Measurements from ENCODE around the gene ZNF823. TPM values are rescaled to one million over a fixed set of nuclear protein-coding genes. Genes with fewer than 3 reads are reported as not detected.
"Not testable (repeated sequence)": the region's sequence is repeated elsewhere in the genome, so short reads cannot be mapped to it uniquely, and the experiment has no call there.

Gene ZNF823
- total RNA-seq, 1 donor from 2014 or later: 5.6 TPM

DNA sequence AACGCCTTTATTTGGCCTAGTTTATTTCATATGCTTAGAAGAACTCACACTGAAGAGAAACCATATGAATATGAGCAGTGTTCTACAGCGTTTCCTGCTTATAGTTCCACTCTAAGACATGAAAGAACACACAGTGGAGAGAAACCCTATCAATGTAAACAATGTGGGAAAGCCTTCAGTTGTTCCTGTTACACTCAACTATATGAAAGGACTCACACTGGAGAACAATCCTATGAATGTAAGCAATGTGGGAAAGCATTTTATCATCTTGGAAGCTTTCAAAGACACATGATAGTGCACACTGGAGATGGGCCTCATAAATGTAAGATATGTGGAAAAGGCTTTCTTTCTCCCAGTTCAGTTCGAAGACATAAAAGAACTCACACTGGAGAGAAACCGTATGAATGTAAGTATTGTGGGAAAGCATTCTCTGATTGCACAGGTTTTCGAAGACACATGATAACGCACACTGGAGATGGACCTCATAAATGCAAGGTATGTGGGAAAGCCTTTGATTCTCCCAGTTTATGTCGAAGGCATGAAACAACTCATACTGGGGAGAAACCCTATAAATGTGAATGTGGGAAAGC, 41.8 kb upstream of the ZNF823 start:
- Histone ChIP-seq H3K9me3 (peaks cover 89% of the 10 kb centered on the region), H3K4me1 (no peaks in the 10 kb centered on the region), H3K4me3 (no peak overlapping the region), H3K27me3 (ENCODE audit: low read depth) (no peaks in the 10 kb centered on the region), H3K27ac (no peak overlapping the region), H3K36me3 (peaks cover 42% of the 10 kb centered on the region)
- intact Hi-C loops (cut with DNase I): no loop called here
- ATAC-seq (no peak), DNase-seq (no peak)
- TF ChIP-seq, protein P1, sequence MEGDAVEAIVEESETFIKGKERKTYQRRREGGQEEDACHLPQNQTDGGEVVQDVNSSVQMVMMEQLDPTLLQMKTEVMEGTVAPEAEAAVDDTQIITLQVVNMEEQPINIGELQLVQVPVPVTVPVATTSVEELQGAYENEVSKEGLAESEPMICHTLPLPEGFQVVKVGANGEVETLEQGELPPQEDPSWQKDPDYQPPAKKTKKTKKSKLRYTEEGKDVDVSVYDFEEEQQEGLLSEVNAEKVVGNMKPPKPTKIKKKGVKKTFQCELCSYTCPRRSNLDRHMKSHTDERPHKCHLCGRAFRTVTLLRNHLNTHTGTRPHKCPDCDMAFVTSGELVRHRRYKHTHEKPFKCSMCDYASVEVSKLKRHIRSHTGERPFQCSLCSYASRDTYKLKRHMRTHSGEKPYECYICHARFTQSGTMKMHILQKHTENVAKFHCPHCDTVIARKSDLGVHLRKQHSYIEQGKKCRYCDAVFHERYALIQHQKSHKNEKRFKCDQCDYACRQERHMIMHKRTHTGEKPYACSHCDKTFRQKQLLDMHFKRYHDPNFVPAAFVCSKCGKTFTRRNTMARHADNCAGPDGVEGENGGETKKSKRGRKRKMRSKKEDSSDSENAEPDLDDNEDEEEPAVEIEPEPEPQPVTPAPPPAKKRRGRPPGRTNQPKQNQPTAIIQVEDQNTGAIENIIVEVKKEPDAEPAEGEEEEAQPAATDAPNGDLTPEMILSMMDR (IDR thresholded peaks at IDR 0.05): no peak

DNA sequence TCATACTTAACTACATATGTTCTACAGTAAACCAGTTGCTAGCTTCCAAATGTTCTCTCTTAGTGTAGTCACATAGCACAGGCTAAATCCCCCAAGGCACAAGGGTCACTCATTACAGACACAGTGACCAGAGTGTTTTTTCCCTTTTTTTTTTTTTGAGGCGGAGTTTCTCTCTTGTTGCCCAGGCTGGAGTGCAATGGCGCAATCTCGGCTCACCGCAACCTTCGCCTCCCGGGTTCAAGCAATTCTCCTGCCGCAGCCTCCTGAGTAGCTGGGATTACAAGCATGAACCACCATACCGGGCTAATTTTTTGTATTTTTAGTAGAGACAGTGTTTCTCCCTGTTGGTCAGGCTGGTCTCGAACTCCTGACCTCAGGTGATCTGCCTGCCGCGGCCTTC, 37.9 kb upstream of the ZNF823 start:
- ATAC-seq; H3K27ac ChIP-seq; H3K27me3 ChIP-seq (ENCODE audit: low read depth); intact Hi-C loops (cut with DNase I); DNase-seq; H3K4me1 ChIP-seq; H3K4me3 ChIP-seq: not testable (repeated sequence)
- peaks cover 78% of the 10 kb centered on the region for H3K9me3 ChIP-seq
- H3K36me3 ChIP-seq: peaks cover 42% of the 10 kb centered on the region

DNA sequence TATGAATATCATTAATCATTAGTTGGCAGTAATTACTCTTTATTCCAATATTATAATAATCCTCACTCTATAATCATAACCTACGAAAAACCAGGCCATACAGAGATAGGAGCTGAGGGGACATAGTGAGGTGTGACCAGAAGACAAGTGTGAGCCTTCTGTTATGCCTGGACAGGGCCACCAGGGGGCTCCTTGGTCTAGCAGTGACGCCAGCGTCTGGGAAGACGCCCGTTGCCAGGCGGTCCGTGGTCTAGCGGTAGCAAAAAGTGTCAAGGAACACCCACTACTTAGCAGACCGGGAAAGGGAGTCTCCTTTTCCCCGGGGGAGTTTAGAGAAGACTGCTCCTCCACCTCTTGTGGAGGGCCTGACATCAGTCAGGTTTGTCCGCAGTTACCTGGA, 32.8 kb upstream of the ZNF823 start:
- TF ChIP-seq, protein P1 (IDR thresholded peaks at IDR 0.05): peak; percentile 13
- ATAC-seq; H3K27me3 ChIP-seq (ENCODE audit: low read depth); H3K4me3 ChIP-seq; H3K36me3 ChIP-seq; intact Hi-C loops (cut with DNase I); H3K27ac ChIP-seq; DNase-seq: not testable (repeated sequence)
- peaks cover 34% of the 10 kb centered on the region for H3K9me3 ChIP-seq
- peaks cover 10% of the 10 kb centered on the region for H3K4me1 ChIP-seq

DNA sequence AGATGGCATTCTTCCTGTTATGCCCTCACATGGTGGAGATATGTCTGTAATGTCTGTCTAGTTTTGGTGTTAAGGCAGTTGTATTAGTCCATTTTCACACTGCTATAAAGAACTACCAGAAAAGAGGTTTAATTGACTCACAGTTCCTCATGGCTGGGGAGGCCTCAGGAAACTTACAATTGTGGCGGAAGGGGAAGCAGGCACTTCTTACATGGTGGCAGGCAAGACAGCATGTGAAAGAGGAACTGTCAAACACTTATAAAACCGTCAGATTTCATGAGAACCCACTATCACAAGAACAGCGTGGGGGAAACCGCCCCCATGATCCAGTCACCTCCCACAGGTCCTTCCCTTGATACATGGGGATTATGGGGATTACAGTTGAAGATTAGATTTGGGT, 31.2 kb upstream of the ZNF823 start:
- Histone ChIP-seq H3K4me3 (no peak overlapping the region), H3K27me3 (ENCODE audit: low read depth) (no peaks in the 10 kb centered on the region), H3K27ac (no peak overlapping the region), H3K4me1 (peaks cover 12% of the 10 kb centered on the region), H3K36me3 (no peaks in the 10 kb centered on the region), H3K9me3 (peaks cover 23% of the 10 kb centered on the region)
- ATAC-seq (no peak), DNase-seq (no peak)
- TF ChIP-seq, protein P1 (IDR thresholded peaks at IDR 0.05): no peak
- intact Hi-C loops (cut with DNase I): no loop called here

DNA sequence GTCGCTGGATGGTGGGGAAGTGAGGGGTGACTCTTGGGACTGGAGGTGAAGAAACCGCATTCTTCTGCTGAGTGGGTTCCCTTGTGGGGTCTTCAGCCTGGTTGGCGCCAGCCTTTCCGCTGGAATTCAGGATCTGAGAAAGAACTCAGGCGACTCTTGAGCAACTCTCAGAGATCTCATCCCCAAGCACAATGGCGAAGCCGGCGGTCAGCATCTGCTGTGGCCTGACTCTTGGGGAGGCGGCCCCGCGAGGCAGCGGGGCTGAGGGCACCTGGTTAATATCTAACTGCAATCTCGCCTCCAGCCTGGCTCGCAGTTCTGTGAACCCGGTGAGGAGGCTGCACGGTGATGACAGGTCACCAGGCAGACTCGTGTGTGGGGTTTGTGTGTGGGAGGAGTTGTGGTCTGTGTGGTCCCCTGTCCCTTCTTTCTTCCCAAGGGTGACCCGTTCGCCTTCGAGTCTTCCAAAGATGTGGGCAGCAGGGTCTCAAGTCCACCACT, 28.9 kb upstream of the ZNF823 start:
- DNase-seq (peak; percentile 72), ATAC-seq (peak; percentile 60 to 71)
- intact Hi-C loops (cut with DNase I): no loop called here
- peak overlapping the region; percentile 93 for H3K27ac ChIP-seq
- peaks cover 12% of the 10 kb centered on the region for H3K9me3 ChIP-seq
- H3K36me3 ChIP-seq: no peaks in the 10 kb centered on the region
- no peaks in the 10 kb centered on the region for H3K27me3 ChIP-seq (ENCODE audit: low read depth)
- TF ChIP-seq, protein P1 (IDR thresholded peaks at IDR 0.05): no peak
- peaks cover 12% of the 10 kb centered on the region for H3K4me1 ChIP-seq
- peak overlapping the region; percentile 92 for H3K4me3 ChIP-seq

Data from lower lobe of right lung (tissue), 2 donors.